HepG2 (cell line): Measurements from ENCODE around the gene CAMKMT. TPM values are rescaled to one million over a fixed set of nuclear protein-coding genes. Genes with fewer than 3 reads are reported as not detected.

Experiments used
- ATAC-seq: fragments of 200-7000 bp; cut with Tn5 transposase; 3 replicates; pipeline ENCODE4 v1.9.1; 2020; ENCODE audit warnings: mild to moderate bottlenecking, moderate library complexity
- BruUV-seq: library from RNA; stranded (reverse); fragments of 400-500 nt; replicated peaks from 2 replicates; lab custom pipeline; 2021; lab: Mats Ljungman, UMichigan
- CTCF ChIA-PET: fragments of 300-600 bp; formaldehyde crosslinking; extraction: SDS; loops from one replicate; lab custom pipeline; 2021; ENCODE audit warnings: low total read pairs, inconsistent platforms, low intra/inter-chr PET ratio; lab: Yijun Ruan, JAX
- POLR2A ChIA-PET: fragments of 350-600 bp; sonication (Branson Sonifier 250); formaldehyde crosslinking; loops from one replicate; lab custom pipeline; 2020; ENCODE audit warnings: antibody characterized with exemption, inconsistent platforms; lab: Yijun Ruan, JAX
- DNase-seq: peaks from one replicate; pipeline ENCODE4 v3.0.0-alpha.2; 2015; ENCODE audit warnings: low spot score
- FAIRE-seq: peaks from 3 replicates; lab custom pipeline; 2011; peaks lifted over from hg19 to GRCh38; lab: Jason Lieb, UNC
- H2AFZ ChIP-seq: one replicate; pipeline ENCODE4 v1.6.1; 2011; ENCODE audit warnings: low read length, inconsistent platforms
- H3K27ac ChIP-seq: fragments of 300-600 bp; 3 replicates; pipeline ENCODE4 v1.8.0; 2011; ENCODE audit warnings: mixed run types, mild to moderate bottlenecking, mixed read lengths, low read length, inconsistent platforms; ENCODE audit not compliant: insufficient read depth; ENCODE audit errors: extremely low read length
- H3K27me3 ChIP-seq, 2 experiments: fragments of 200-600 bp in 1 of 2; 2 replicates in 1 of 2; 3 replicates in 1 of 2; pipeline versions ENCODE4 v1.6.0 to v1.8.0; 2011; ENCODE audit warnings: low read length in 2 of 2, mild to moderate bottlenecking in 2 of 2, moderate library complexity in 2 of 2, inconsistent platforms in 1 of 2; ENCODE audit not compliant: insufficient read depth in 2 of 2, control insufficient read depth in 1 of 2
- H3K36me3 ChIP-seq, 2 experiments: fragments of 200-600 bp in 1 of 2; replicated peaks in 1 of 2; 2 replicates in 1 of 2; 3 replicates in 1 of 2; pipeline versions ENCODE4 v1.5.1 to v1.8.0; 2011; ENCODE audit warnings: low read length in 2 of 2, inconsistent platforms in 1 of 2; ENCODE audit not compliant: insufficient read depth in 2 of 2, control insufficient read depth in 1 of 2
- H3K4me1 ChIP-seq: 2 replicates; pipeline ENCODE4 v1.5.1; 2012; ENCODE audit warnings: low read length, inconsistent platforms; ENCODE audit not compliant: insufficient read depth
- H3K4me2 ChIP-seq: 2 replicates; pipeline ENCODE4 v1.6.0; 2011; ENCODE audit warnings: low read depth, low read length, inconsistent platforms
- H3K4me3 ChIP-seq, 3 experiments: fragments of 200-600 bp in 1 of 3; sonication (generic), shearing (Covaris generic) in 1 of 3; replicated peaks in 1 of 3; 2 replicates each; pipeline ENCODE4 v1.5.1; 2011 to 2016; ENCODE audit warnings: low read length in 3 of 3, inconsistent platforms in 2 of 3, low read depth in 2 of 3, mild to moderate bottlenecking in 2 of 3, control low read depth in 1 of 3, mixed read lengths in 1 of 3; ENCODE audit not compliant: insufficient read depth in 1 of 3
- H3K79me2 ChIP-seq: one replicate; pipeline ENCODE4 v1.6.1; 2011; ENCODE audit warnings: low read length, inconsistent platforms; ENCODE audit not compliant: insufficient read depth
- H3K9ac ChIP-seq: 2 replicates; pipeline ENCODE4 v1.6.0; 2011; ENCODE audit warnings: mild to moderate bottlenecking, low read depth, low read length, inconsistent platforms; ENCODE audit not compliant: insufficient read depth
- H3K9me3 ChIP-seq: 2 replicates; pipeline ENCODE4 v1.5.1; 2012; ENCODE audit warnings: mild to moderate bottlenecking, low read length
- H4K20me1 ChIP-seq: 2 replicates; pipeline ENCODE4 v1.6.0; 2011; ENCODE audit warnings: inconsistent platforms, mild to moderate bottlenecking, low read length, moderate library complexity; ENCODE audit not compliant: insufficient read depth
- NFYC ChIP-seq: IDR thresholded peaks from 2 replicates; pipeline ENCODE4 v1.6.1; 2016; ENCODE audit warnings: missing genetic modification reagents, missing compliant biosample characterization
- PCBP1 ChIP-seq: fragments of 200-400 bp; formaldehyde crosslinking; IDR thresholded peaks from 2 replicates; pipeline ENCODE4 v1.6.1; 2017; ENCODE audit warnings: mild to moderate bottlenecking, low read depth, low read length, borderline replicate concordance
- ZFP36L2 ChIP-seq: sonication (generic); formaldehyde crosslinking; IDR thresholded peaks from 2 replicates; pipeline ENCODE4 v1.4.0; 2020; ENCODE audit warnings: missing genetic modification reagents
- ZNF10 ChIP-seq: sonication (generic); formaldehyde crosslinking; IDR thresholded peaks from 2 replicates; pipeline ENCODE4 v1.4.0; 2020; ENCODE audit warnings: mild to moderate bottlenecking, low read depth, missing genetic modification reagents, borderline replicate concordance
- ZNF510 ChIP-seq: sonication (generic); formaldehyde crosslinking; IDR thresholded peaks from 2 replicates; pipeline ENCODE4 v1.4.0; 2020; ENCODE audit warnings: low read depth, mild to moderate bottlenecking, missing genetic modification reagents
- ZNF746 ChIP-seq: sonication (generic); formaldehyde crosslinking; IDR thresholded peaks from 2 replicates; pipeline ENCODE4 v1.8.0; 2022; ENCODE audit warnings: mild to moderate bottlenecking, missing genetic modification reagents
- WGBS: methylation state at CpG from one replicate; pipeline ENCODE4 v1.1.6; 2017; ENCODE audit warnings: low lambda C conversion rate; 5-methylcytosine and 5-hydroxymethylcytosine counted together
- in situ Hi-C: cut with HindIII; loops from 2 replicates; pipeline ENCODE4 v1.10.0; 2017; ENCODE audit warnings: low pct_unique_long_range_greater_than_20kb; ENCODE audit not compliant: extremely low pct_ligation_motif_present
- intact Hi-C: fragments of 100-400 bp; cut with micrococcal nuclease; formaldehyde crosslinking; loops from one replicate; pipeline ENCODE4 v1.10.0; 2022; ENCODE audit not compliant: unreplicated experiment
- polyA plus RNA-seq, 8 experiments: library from polyadenylated mRNA; depleted of rRNA in 3 of 8; stranded (reverse) in 7 of 8; unstranded in 1 of 8; fragments of >200 nt; fragmentation: Illumina TruSeq in 4 of 8; extraction: Trizol in 4 of 8; gene quantifications; 2 replicates each; pipeline versions ENCODE4 v1.2.1 to v1.2.3, GENCODE V29; 2011 to 2016; ENCODE audit warnings: low read depth in 4 of 8, missing spikeins in 1 of 8, mixed read lengths in 1 of 8; ENCODE audit not compliant: insufficient read depth in 1 of 8
- total RNA-seq, 5 experiments: library from RNA; depleted of rRNA; stranded (reverse); fragments of >200 nt; fragmentation: Illumina TruSeq; extraction: Trizol; gene quantifications; 2 replicates each; pipeline ENCODE4 v1.2.3, GENCODE V29; 2016; ENCODE audit warnings: low read depth in 1 of 5
- TF ChIP-seq, protein P1 (sequence below), 2 experiments: fragments of 450-650 bp in 1 of 2; sonication (generic) in 1 of 2; formaldehyde crosslinking in 1 of 2; IDR thresholded peaks; 2 replicates each; pipeline versions ENCODE4 v1.6.1 to v1.8.0; 2016 to 2022; ENCODE audit warnings: antibody characterized with exemption in 1 of 2, mild to moderate bottlenecking in 1 of 2, missing genetic modification reagents in 1 of 2
- TF ChIP-seq, protein P2 (sequence below): sonication (generic); formaldehyde crosslinking; IDR thresholded peaks from 2 replicates; pipeline ENCODE4 v1.4.0; 2020; ENCODE audit warnings: missing genetic modification reagents, mild to moderate bottlenecking, borderline replicate concordance
- TF ChIP-seq, protein P3 (sequence below): sonication (generic); formaldehyde crosslinking; conservative IDR thresholded peaks from 2 replicates; pipeline ENCODE4 v1.8.0; 2022; ENCODE audit warnings: low read depth, missing genetic modification reagents

CAMKMT gene
- total and polyA plus RNA-seq, 2 of the 13 experiments (the other 11 are each of a cell fraction or from before 2014, with no cell fraction given): 6.9 to 20.8 TPM

DNA sequence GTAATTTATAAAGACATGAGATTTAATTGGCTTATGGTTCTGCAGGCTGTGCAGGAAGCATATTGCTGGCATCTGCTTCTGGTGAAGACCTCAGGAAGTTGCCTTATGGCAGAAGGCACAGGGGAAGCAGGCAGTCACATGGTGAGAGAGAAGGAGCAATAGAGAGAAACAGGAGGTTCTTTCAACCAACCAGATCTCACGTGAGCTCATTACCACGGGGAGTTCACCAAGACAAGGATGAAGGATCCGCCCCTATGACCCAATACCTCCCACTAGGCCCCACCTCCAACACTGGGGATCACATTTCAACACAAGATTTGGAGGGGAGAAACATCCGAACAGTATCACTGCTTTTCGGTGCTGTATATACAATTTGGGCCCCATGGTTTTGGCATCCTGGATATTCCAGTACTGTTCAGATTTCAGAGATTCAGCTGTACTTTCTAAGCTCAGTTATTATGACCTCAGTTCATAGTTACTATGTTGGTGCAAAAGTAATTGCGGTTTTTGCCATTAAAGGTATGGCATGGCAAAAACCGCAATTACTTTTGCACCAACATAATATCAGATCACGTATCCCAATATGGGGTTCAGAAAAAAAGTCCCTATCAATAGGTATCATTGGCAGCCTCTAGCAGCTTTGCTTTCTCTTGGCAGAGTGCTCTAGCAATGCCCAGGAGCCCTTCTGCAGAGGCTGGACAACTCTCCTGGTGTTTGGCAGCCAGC, 390.2 kb downstream of the CAMKMT start (continued):
- TF ChIP-seq, protein P1, sequence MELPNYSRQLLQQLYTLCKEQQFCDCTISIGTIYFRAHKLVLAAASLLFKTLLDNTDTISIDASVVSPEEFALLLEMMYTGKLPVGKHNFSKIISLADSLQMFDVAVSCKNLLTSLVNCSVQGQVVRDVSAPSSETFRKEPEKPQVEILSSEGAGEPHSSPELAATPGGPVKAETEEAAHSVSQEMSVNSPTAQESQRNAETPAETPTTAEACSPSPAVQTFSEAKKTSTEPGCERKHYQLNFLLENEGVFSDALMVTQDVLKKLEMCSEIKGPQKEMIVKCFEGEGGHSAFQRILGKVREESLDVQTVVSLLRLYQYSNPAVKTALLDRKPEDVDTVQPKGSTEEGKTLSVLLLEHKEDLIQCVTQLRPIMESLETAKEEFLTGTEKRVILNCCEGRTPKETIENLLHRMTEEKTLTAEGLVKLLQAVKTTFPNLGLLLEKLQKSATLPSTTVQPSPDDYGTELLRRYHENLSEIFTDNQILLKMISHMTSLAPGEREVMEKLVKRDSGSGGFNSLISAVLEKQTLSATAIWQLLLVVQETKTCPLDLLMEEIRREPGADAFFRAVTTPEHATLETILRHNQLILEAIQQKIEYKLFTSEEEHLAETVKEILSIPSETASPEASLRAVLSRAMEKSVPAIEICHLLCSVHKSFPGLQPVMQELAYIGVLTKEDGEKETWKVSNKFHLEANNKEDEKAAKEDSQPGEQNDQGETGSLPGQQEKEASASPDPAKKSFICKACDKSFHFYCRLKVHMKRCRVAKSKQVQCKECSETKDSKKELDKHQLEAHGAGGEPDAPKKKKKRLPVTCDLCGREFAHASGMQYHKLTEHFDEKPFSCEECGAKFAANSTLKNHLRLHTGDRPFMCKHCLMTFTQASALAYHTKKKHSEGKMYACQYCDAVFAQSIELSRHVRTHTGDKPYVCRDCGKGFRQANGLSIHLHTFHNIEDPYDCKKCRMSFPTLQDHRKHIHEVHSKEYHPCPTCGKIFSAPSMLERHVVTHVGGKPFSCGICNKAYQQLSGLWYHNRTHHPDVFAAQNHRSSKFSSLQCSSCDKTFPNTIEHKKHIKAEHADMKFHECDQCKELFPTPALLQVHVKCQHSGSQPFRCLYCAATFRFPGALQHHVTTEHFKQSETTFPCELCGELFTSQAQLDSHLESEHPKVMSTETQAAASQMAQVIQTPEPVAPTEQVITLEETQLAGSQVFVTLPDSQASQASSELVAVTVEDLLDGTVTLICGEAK (IDR thresholded peaks at IDR 0.05): peak; percentile 32; the same call in 1 of the 2 replicates
- TF ChIP-seq, protein P1 (CRISPR knock-in tag; IDR thresholded peaks at IDR 0.05): no peak

DNA sequence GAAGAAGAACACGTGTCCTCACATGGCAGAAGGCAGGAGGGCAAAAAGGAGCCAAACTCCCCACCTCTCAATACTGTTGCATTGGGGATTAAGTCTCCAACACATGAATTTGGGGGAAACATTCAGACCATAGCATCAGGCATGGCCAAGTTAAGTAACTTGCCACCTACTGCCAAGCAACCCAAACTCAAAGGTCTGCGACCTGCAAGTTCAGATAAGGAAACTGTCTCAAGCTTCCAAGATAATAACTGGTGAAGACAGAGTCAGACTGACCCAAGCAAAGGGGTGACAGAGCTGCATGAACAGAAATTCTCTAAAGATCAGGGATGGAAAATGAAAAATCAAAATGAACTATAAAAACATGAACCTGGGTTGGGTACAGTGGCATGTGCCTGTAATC, 391.0 kb downstream of the CAMKMT start:
- CTCF ChIA-PET: no interaction called here
- TF ChIP-seq PCBP1 (no peak), NFYC (CRISPR knock-in tag) (no peak), ZFP36L2 (no peak), ZNF510 (no peak), ZNF746 (CRISPR knock-in tag) (no peak), ZNF10 (no peak)
- TF ChIP-seq, protein P2, sequence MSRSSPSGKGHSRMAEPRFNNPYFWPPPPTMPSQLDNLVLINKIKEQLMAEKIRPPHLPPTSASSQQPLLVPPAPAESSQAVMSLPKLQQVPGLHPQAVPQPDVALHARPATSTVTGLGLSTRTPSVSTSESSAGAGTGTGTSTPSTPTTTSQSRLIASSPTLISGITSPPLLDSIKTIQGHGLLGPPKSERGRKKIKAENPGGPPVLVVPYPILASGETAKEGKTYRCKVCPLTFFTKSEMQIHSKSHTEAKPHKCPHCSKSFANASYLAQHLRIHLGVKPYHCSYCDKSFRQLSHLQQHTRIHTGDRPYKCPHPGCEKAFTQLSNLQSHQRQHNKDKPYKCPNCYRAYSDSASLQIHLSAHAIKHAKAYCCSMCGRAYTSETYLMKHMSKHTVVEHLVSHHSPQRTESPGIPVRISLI (CRISPR knock-in tag): no peak
- TF ChIP-seq, protein P3, sequence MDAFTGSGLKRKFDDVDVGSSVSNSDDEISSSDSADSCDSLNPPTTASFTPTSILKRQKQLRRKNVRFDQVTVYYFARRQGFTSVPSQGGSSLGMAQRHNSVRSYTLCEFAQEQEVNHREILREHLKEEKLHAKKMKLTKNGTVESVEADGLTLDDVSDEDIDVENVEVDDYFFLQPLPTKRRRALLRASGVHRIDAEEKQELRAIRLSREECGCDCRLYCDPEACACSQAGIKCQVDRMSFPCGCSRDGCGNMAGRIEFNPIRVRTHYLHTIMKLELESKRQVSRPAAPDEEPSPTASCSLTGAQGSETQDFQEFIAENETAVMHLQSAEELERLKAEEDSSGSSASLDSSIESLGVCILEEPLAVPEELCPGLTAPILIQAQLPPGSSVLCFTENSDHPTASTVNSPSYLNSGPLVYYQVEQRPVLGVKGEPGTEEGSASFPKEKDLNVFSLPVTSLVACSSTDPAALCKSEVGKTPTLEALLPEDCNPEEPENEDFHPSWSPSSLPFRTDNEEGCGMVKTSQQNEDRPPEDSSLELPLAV (CRISPR knock-in tag): no peak

More for the DNA sequence above, 391.0 kb downstream of the CAMKMT start:
- Histone ChIP-seq H3K27me3 (no peaks in the 10 kb centered on the region), H3K9me3 (no peaks in the 10 kb centered on the region), H2AFZ (no peak overlapping the region), H3K79me2 (no peaks in the 10 kb centered on the region), H3K27ac (no peak overlapping the region), H3K4me2 (no peak overlapping the region), H3K4me3 (no peak overlapping the region), H3K9ac (no peak overlapping the region), H4K20me1 (no peaks in the 10 kb centered on the region), H3K36me3 (no peaks in the 10 kb centered on the region), H3K4me1 (no peaks in the 10 kb centered on the region)
- no peak for ATAC-seq
- POLR2A ChIA-PET: no interaction called here
- FAIRE-seq: no peak
- DNase-seq: no peak
- intact Hi-C loops (no loop called here), in situ Hi-C loops (no loop called here)
- WGBS: 96% methylated on average over 2 of the region's 2 CpGs
- no TSS peak for BruUV-seq
